Neural progenitor cell (in vitro differentiated cells): ENCODE measurements around the gene LRRC38.

Source experiments
- EZH2 ChIP-seq: fragments of 200-600 bp; sonication (generic); IDR thresholded peaks from 2 replicates; pipeline ENCODE4 v1.6.1; 2017; ENCODE audit warnings: antibody characterized with exemption, mild to moderate bottlenecking, moderate library complexity
- TF ChIP-seq, protein P1 (sequence below): fragments of 200-600 bp; sonication (generic); IDR thresholded peaks from 2 replicates; pipeline ENCODE4 v1.5.1; 2017; ENCODE audit warnings: antibody characterized with exemption, mild to moderate bottlenecking

DNA sequence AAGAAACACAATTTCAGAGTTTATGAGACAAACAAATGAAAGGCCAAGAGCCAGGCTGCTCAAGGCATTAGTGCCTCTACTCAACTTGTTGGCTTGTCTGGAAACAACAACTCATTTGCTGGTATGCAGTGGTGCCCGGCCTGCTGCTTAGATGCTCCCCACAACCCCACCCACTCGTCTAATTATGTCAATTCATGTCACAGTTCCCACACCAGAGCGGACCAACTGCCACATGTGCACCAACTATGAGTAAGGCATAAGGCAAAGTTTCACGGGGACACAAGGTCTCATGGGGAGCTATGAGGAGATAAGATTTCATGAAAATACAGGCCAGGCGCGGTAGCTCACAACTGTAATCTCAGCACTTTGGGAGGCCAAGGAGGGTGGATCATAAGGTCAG, 34.5 kb upstream of the LRRC38 start:
- TF ChIP-seq, protein P1, sequence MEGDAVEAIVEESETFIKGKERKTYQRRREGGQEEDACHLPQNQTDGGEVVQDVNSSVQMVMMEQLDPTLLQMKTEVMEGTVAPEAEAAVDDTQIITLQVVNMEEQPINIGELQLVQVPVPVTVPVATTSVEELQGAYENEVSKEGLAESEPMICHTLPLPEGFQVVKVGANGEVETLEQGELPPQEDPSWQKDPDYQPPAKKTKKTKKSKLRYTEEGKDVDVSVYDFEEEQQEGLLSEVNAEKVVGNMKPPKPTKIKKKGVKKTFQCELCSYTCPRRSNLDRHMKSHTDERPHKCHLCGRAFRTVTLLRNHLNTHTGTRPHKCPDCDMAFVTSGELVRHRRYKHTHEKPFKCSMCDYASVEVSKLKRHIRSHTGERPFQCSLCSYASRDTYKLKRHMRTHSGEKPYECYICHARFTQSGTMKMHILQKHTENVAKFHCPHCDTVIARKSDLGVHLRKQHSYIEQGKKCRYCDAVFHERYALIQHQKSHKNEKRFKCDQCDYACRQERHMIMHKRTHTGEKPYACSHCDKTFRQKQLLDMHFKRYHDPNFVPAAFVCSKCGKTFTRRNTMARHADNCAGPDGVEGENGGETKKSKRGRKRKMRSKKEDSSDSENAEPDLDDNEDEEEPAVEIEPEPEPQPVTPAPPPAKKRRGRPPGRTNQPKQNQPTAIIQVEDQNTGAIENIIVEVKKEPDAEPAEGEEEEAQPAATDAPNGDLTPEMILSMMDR = no peak
- no peak for TF ChIP-seq EZH2
